HG03442 (cell line): Measurements from ENCODE around the gene SEMA3E.
"Not testable (repeated sequence)": the region's sequence is repeated elsewhere in the genome, so short reads cannot be mapped to it uniquely, and the experiment has no call there.

Experiments
- ATAC-seq: cut with Tn5 transposase; IDR thresholded peaks from one replicate; pipeline ENCODE4 v1.9.1; 2021; ENCODE audit warnings: mild to moderate bottlenecking, moderate library complexity; ENCODE audit not compliant: unreplicated experiment

The SEMA3E gene

DNA sequence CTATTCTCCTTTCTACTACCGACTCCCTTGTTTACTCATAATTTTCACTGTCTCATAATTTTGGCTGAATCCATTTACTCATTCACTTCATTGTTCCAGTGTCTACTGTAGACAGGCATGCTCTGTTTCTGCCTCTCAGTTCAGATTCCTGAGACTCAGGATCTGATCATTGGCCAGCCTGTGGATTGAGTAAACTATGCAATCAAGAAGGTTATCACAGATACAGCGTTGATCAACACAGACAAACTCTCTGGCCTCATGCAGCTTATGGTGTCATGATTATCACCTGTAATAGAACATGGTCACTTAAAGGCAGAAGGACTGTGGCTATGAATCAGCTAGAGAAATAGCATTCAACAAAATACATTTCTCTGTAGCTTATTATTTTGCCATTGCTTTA is 86.0 kb downstream of the SEMA3E start:
- ATAC-seq: no peak

DNA sequence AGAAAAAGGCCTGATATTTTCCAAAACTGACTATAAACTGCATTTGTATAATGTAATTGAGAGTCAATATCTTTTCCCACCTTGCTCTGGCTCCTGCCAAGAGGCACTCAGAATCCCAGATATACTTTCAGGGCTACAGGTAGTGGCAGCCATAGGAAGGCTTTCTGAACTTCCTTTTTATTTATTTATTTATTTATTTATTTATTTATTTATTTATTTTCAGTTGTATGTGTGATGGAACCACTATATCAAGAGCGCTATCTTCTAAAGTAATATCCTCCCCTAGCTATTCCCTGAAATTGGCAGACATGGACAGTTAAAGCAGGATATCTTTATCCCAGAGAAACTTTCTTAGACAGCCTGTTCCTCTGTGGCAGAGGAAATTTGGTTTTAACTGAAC is 86.7 kb downstream of the SEMA3E start:
- ATAC-seq: no peak

DNA sequence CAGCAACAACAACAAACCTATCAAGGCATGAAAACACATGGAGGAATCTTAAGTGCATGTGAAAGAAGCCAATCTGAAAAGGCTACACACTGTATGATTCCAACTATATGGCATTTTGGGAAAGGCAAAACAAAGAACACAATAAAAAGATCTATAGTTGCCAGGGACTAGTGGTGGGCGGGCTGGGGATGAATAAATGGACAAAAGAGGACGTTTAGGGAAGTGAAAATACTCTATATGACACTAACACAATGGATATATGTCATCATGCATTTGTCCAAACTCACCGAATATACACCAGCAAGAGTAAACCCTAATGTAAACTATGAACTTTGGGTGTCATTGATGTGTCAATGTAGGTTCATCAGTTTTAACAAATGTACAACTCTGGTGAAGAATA is 89.1 kb downstream of the SEMA3E start:
- no peak for ATAC-seq

DNA sequence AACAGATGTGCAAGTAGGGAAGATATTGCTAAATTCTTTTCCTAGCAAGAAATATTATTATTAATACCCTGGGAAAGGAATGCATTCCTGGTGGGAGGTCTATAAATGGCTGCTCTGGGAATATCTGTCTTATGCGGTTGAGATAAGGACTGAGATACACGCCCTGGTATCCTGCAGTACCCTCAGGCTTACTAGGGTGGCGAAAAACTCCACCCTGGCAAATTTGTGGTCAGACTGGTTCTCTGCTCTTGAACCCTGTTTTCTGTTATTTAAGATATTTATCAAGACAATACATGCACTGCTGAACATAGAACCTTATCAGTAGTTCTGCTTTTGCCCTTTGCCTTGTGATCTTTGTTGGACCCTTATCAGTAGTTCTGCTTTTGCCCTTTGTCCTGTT is 96.4 kb downstream of the SEMA3E start:
- ATAC-seq: not testable (repeated sequence)

DNA sequence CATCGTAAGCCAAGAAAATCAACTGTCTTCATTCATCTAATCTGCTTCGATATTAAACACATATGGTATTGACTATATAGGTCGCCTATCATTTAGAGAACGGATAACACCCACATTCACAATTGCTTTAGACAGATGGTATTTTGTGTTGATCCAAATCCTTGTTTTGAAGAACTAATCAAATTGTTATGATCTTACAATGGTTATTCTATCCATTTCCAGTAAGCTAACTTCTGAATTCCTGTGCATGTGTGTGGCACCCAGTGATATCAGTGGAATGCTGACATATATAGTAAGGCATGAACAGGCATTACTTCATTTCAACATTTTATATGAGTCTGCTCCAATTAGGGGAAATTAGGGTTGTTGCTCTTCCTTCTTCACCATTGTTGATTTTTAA is 98.8 kb downstream of the SEMA3E start:
- ATAC-seq: no peak

DNA sequence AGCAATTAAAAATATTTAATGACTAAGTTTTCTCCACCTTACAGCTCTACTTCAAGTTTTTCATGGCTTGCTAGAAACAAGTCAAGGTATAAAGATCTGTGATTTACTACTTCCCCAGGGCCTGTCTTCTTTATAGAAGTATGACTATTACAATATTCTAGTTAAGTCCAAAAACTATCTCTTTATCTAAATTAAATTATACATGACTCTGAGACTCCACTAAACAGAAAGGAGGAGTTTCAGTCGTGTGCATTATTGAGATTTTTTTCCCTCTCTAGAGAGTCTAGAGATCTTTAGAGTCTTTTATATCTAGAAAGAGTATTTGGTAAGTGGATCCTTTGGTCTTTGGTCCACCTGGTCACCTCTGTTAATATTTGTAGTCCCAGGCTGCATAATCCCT is 100.7 kb downstream of the SEMA3E start:
- no peak for ATAC-seq

DNA sequence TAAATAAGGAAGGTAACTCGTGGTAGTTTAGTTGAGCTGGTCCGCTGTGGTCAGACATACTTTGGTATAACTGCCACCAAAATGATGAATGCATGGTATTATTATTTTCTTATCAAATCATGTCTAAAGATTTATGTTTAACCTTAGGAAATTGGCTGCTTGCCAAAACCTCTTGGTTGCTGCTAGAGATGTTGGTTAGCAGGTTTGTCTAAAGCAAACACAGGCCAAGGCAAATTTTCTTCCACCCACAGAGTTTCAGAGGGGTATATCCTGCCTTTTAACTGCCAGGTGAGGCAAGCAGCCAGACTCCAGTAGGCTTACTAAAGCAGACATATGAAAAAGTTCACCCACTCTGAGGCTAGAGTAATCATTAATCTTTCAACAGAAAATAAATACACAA is 101.4 kb downstream of the SEMA3E start:
- ATAC-seq: peak; percentile 87

DNA sequence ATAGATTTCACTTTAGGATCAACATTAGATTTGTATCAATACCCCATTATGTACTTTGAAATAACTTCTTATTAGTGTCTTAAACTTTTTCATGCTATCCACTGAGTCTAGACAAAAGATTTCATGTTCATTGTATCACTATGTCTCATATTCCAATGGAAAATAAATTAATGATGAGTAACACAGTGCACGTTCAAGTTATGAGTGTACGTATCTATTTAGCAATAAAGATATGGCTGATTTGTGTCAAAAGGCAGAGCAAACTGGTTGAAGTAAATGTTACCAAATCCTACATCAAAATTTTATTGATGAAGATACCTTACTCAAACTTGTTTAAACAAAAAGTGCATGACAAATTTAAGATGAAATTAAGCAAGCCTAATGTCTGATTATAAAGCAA is 102.4 kb downstream of the SEMA3E start:
- no peak for ATAC-seq

DNA sequence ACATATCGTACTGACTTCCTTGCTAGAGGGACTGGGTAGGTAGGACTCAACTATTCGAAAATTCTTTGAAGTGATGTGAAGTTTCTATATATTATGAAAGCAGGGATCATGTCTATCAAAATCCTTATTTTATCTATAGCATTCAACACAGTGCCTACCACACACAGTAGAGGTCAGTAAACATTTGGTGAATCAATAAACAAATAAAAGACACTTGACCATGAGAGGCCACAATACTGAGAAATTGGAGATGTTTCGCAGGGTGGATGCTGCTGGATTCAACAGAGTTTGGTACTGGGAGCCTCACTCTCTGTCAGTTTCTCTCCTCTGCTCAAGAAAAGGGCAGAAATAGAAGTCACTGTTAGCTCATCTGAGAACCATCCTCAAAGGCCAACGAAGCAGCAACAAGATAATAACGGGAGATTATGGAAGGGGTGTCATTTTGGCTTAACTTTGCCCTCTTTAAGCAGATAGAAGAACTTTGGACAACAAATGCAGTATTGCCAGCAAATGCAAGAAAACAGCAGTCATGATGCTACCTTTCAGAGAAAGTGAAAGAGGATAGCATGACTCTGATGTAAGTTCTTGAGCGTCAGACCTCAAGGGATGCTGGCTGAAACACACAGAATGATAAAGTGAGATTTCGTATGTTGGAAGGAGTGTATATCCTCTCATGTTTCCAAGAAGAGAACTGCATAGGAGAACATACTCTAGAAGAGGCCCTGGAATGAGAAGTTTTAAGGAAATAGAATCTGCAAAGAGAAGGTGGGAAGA is 107.6 kb downstream of the SEMA3E start:
- ATAC-seq: no peak

DNA sequence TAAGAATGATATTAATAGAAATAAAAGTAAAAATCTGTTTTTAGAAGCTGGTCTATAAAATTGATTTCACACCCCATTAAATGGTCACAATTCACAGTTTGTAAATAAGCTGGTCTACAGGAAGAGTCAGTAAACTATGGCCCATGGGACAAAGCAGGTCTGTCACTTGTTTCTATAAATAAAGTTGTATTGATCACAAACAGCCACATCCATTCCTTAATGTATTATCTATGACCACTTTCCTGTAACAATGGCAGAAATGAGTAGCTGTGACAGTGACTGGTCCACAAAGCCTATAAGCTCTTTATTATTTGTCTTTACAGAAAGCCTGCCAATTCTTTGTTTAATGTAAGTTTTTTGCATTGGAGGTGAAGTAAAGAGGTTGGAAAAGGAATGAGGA is 114.5 kb downstream of the SEMA3E start:
- no peak for ATAC-seq

DNA sequence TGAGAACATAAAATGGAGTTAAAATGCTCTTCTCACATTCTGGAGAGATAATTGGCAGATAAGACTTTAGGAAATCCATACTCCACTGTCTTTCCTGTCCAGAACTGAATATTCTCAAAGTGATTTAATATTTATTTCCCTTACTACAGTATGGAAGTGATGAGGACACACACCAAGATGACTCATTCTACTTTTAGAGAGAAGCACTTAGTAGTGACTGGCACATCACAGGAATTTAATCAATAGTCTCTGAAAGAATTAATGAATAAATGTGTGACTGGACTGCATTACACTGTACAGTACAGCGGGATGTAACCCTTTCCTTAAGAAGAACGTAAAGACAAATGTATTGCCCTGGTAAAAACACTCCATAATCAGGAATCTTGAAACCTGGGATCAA is 116.7 kb downstream of the SEMA3E start:
- ATAC-seq: no peak

DNA sequence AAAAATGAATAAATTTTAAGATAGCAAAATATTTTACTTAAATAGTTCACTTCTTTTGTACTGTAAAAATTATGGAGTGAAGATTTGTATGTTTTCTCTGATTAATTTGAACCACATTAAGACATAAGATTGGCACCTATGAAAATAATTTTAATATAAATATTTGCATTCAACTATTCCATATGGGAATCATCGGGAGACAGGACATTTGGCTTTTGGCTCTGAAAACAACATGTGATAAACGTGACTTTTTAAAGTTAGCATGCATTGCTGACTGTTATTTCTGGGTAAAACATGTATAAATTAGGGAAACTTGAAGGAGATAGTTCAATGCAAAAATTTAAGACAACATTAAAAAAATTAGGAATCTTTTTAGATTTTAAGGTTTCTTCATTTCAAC is 117.2 kb downstream of the SEMA3E start:
- no peak for ATAC-seq

DNA sequence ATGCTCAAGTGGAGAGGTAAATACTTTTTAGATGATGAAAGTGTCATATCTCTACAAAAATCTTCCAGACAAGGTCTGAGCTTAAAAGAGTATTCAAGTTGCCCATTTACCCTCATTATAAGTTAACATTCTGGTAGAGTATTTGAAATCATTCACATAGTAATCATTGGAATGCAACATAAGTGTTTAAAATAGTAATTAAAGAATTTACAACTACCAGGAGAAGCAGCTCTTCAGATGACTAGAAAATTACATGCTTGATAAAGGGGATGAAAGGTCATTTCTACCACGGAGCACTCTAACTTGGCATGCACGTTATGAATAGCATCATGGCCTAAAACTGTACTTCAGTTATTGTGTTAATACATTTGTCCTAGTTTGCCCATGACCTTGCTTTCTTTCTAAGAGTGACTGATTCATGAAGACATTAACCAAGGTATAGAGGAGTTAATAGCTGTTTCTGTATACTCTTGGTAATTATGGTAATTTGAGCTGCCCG is 120.0 kb downstream of the SEMA3E start:
- ATAC-seq: no peak

DNA sequence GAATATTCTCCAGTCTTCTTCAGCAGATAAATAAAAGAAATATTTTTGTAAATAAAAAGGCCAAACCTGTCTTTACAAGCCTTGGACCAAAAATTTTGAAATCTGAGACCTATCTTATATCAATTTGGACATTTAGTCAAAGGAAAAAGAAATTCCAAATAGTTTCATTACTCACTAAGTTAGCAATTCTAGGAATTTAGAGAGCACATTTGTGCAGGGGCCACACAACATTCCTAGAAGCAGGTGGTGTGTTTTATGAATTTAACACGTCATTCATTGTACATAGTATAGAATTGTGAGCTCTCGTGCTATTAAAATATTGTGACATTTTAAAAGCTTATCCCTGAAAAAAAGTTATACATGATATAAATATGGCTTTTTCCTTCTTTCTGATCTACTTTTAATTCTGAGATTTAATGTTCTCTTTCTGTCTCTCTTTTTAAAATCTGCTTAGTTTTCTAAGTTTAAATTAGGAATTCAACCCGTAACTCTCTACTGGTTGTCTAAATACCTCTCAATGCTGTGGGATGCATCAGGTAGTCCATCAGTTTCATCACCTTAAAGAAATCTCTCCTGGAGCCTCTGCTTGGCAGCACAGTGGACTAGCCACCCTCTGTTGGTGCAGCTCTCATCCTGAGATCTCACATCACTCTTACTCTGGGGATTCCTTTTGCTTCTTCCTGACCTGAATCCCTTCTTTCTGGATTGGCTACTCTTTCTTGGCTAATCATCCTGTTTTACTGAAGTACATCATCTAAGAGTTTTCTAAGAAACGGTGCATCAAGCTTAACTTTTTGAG is 124.5 kb downstream of the SEMA3E start:
- no peak for ATAC-seq

DNA sequence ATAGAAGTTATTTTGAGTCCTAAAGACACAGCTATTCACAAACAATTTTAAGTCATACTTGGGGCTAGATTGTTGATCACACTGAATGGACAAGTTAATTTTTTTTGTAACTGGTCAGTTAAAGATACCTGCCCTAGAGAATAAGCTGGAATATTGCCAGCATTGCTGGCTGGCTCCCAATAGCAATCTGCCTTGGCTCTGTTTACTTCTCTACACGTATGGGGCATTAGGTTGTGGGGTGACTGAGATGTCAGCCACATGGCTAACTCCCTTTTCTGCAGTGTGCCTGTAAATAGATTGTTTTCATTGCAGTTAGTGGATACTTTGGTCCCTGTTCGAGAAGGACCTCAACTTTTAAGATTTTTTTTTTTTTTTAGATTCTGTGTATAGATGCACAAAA is 128.2 kb downstream of the SEMA3E start:
- no peak for ATAC-seq

DNA sequence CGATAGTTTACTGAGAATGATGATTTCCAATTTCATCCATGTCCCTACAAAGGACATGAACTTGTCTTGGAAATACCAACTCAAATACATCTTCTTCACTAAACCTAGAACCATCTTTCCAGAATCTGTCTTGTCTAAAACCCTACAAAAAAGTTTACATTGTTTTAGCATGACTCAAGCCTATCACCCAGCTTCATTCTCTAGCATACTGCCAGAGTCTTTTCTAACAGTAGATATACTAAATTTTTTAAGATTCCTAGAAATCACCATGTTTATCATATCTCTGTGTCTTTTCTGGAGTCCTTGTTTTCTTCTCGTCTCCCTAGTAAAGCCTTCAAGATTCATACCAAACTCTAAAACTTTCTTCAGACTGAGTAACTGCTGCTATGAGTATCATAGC is 129.7 kb downstream of the SEMA3E start:
- no peak for ATAC-seq

DNA sequence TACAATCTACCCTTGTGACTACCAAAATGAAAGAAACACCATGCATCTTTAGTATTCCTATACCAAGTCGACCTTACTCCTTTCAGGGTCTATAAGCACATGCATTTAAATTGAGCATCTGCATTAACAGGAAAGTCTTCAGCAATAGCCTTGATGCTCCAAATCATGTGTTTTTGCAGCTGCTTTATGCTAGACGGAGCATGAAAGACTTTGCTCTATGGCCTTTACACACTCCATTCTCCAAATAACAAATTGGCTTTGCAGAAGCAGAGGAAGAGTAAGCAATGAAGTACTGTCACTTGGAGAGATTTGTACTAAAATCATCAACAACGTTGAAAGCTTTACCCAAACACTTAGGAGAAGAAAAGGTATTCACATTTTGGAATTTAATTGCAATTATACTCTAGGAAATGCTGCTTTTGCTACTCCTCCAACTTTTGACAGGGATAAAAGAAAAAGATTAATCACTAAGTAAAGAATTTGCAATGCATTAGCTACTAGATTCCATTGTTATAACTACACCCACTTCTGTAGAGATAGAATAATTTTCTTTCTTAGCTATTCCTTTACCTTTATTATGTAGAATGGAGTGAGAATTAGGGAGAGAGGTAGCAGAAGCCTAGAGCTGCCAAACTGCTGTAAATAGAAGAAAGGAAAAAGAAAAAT is 131.8 kb downstream of the SEMA3E start:
- ATAC-seq: no peak

DNA sequence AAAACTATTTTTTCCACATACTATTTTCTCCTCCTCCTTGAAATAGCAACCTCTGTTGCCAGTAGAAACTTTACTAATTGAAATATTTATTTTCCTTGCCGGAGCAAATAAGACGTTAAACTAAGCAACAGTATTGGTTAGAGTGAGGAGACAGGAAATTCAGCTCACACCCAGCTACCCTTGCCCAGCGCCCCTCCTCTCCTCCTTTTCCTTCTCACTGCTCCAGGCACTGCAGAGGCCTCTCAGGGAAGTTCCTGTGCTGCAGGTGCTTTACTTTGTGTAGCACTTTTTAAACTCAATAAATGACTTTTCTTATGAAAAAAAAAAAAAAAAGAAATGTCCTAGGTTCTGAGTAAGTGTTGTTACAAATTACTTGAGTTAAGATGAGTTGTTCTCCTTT is 134.0 kb downstream of the SEMA3E start:
- no peak for ATAC-seq

DNA sequence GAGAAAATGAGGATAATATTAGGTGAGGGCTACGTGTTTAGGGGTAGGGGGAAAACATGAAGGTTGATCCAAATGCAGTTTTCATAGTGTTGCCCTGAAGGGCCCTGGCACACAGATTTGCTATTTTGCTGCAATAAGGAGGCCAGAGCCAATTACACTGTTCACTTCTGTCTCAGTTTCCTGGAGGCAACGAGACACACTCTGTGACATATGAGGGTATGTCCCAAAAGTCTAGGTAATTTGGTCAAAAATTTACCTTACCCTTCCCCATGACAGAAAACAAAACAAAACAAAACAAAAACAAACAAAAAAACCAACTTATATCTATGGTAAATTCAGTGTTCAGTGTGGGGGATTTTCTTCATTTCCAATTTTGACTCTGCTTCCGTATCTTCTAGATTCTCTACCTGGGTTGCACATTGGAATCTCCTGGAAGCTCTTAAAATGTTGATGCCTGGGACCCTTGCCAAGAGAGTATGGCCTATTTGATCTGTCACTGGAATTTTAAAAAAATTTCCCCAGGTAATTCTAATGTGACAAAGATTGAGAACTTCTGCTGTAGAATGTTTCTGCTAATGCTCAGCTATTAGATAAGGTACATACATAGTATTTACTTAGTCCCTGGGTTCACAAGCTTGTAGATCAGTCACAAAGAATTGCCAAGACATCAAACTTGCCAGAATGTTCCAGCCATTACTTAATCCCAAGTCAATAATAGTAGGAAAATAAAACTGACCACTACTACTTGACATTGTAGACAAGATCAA is 139.5 kb downstream of the SEMA3E start:
- ATAC-seq: no peak

DNA sequence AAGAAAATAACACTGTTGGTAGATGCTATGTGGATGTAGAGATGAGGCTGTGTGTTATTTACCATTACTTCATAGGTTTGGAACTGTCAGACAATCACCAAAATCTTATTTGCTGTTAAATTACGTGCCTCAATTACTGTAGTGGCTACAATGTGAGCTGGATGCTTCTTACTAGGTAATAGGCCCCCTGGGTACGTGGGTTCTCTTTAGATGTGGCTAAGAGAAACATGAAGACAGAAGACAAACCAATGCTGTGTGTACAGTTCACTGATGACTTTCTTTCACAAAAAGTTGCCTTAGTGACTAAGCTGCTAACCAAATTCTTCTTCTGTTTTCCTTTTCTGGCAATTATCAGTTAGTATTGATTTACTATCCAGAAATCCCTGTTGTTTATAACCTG is 144.6 kb downstream of the SEMA3E start:
- no peak for ATAC-seq

DNA sequence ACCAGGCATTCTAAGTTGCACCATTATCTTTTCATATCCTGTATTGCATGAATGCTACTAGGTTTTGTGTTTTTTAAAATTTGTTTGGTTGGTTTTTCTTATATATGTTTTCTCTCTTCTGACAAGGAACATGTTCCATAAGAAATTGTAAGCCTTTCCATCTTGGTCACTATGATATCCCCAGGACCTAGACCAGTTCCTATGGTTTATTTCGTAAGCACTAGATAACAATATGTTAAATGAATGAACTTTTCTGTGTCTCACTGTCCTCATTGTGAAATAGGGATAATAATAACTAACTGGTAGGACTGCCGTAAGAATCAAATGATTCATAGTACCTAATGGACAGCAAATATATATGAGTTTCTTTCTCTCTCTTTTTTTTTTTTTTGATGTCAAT is 146.3 kb downstream of the SEMA3E start:
- ATAC-seq: no peak
